OCI-LY1 (cell line): ENCODE data around the gene OR8S1.

Experiments
- H2AFZ ChIP-seq: fragments of 200-600 bp; sonication (generic), shearing (Covaris generic); 2 replicates; pipeline ENCODE4 v1.6.0; 2014; ENCODE audit warnings: antibody characterized with exemption, mild to moderate bottlenecking, low read length
- H3F3A ChIP-seq: fragments of 200-600 bp; sonication (generic), shearing (Covaris generic); 2 replicates; pipeline ENCODE4 v1.6.0; 2014; ENCODE audit warnings: mild to moderate bottlenecking, antibody characterized with exemption, low read length, moderate library complexity; ENCODE audit not compliant: insufficient read depth
- H3K27ac ChIP-seq: fragments of 200-600 bp; sonication (generic); 2 replicates; pipeline ENCODE4 v1.5.1; 2014; ENCODE audit warnings: low read length, mixed run types, mild to moderate bottlenecking, low read depth; ENCODE audit not compliant: poor library complexity, severe bottlenecking
- H3K27me3 ChIP-seq: fragments of 200-600 bp; sonication (generic); 2 replicates; pipeline ENCODE4 v1.6.0; 2014; ENCODE audit warnings: antibody characterized with exemption, mild to moderate bottlenecking, low read length, moderate library complexity; ENCODE audit not compliant: insufficient read depth
- H3K36me3 ChIP-seq: fragments of 200-600 bp; sonication (generic); 2 replicates; pipeline ENCODE4 v1.6.1; 2014; ENCODE audit warnings: mild to moderate bottlenecking, antibody characterized with exemption, low read length, moderate library complexity, mixed read lengths; ENCODE audit not compliant: insufficient read depth
- H3K4me1 ChIP-seq: fragments of 200-600 bp; sonication (generic); 2 replicates; pipeline ENCODE4 v1.5.1; 2014; ENCODE audit warnings: mild to moderate bottlenecking, low read length, moderate library complexity; ENCODE audit not compliant: insufficient read depth, severe bottlenecking
- H3K4me2 ChIP-seq: fragments of 200-600 bp; sonication (generic), shearing (Covaris generic); 2 replicates; pipeline ENCODE4 v1.6.1; 2014; ENCODE audit warnings: low read length
- H3K4me3 ChIP-seq: fragments of 200-600 bp; sonication (generic); 2 replicates; pipeline ENCODE4 v1.5.1; 2014; ENCODE audit warnings: low read length, low read depth, mild to moderate bottlenecking, mixed read lengths; ENCODE audit not compliant: poor library complexity, severe bottlenecking
- H3K79me2 ChIP-seq: fragments of 200-600 bp; shearing (Covaris generic); 2 replicates; pipeline ENCODE4 v1.6.1; 2016; ENCODE audit warnings: mixed run types, low read length, mixed read lengths; ENCODE audit not compliant: insufficient read depth
- H3K9ac ChIP-seq: fragments of 200-600 bp; sonication (generic), shearing (Covaris generic); 2 replicates; pipeline ENCODE4 v1.6.1; 2014; ENCODE audit warnings: mild to moderate bottlenecking, low read length, mixed read lengths
- H3K9me2 ChIP-seq: fragments of 200-600 bp; sonication (generic), shearing (Covaris generic); 2 replicates; pipeline ENCODE4 v1.6.1; 2014; ENCODE audit warnings: low read depth, mild to moderate bottlenecking, low read length, mixed read lengths
- H3K9me3 ChIP-seq: fragments of 200-600 bp; shearing (Covaris generic); 2 replicates; pipeline ENCODE4 v1.6.1; 2014; ENCODE audit warnings: low read length, mixed read lengths
- H4K20me1 ChIP-seq: fragments of 200-600 bp; sonication (generic), shearing (Covaris generic); 2 replicates; pipeline ENCODE4 v1.6.0; 2016; ENCODE audit warnings: mild to moderate bottlenecking, low read length; ENCODE audit not compliant: insufficient read depth
- CTCF ChIP-seq: fragments of 200-600 bp; sonication (generic), shearing (Covaris generic); IDR thresholded peaks from 2 replicates; pipeline ENCODE4 v1.5.1; 2017; ENCODE audit warnings: mild to moderate bottlenecking, antibody characterized with exemption, low read length, moderate library complexity, mixed read lengths
- EZH2 ChIP-seq: fragments of 200-600 bp; sonication (generic), shearing (Covaris generic); IDR thresholded peaks from 2 replicates; pipeline ENCODE4 v1.8.0; 2017; ENCODE audit warnings: borderline replicate concordance, mixed run types, mild to moderate bottlenecking, antibody characterized with exemption, low read length, moderate library complexity, mixed read lengths

The OR8S1 gene

DNA sequence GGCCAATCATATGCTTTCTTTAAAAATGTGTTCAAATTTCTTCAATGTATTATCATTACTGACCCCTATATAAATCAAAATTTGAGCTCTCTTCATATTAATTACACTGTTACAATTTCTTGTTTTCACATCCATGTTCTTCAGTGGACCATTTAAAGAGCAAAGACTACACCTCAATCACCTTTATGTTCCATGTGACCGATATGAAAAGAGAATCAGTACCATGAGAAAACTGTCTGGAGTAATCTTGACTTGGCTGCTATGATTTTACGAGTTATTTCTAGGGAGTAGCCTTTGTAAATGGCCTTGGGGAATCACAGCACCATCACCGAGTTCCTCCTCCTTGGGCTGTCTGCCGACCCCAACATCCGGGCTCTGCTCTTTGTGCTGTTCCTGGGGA lies at the start of gene OR8S1:
TSS of gene OR8S1 (plus strand) at position 301 of the 400 bp plus-strand sequence. CDS start at position 301, 0 bp downstream.
- Histone ChIP-seq H3K9me3 (no peaks in the 10 kb centered on the region), H3F3A (no peaks in the 10 kb centered on the region), H3K9me2 (no peaks in the 10 kb centered on the region), H4K20me1 (no peaks in the 10 kb centered on the region), H2AFZ (no peak within 1 kb of the TSS), H3K27me3 (no peaks in the 10 kb centered on the region; the same call in 1 of the 2 replicates), H3K4me1 (no peaks in the 10 kb centered on the region), H3K4me2 (no peak within 1 kb of the TSS), H3K4me3 (no peak within 1 kb of the TSS), H3K79me2 (no peaks in the 10 kb centered on the region), H3K9ac (no peak within 1 kb of the TSS), H3K36me3 (no peaks in the 10 kb centered on the region), H3K27ac (no peak within 1 kb of the TSS)
- TF ChIP-seq CTCF: no peak
- no peak for TF ChIP-seq EZH2

DNA sequence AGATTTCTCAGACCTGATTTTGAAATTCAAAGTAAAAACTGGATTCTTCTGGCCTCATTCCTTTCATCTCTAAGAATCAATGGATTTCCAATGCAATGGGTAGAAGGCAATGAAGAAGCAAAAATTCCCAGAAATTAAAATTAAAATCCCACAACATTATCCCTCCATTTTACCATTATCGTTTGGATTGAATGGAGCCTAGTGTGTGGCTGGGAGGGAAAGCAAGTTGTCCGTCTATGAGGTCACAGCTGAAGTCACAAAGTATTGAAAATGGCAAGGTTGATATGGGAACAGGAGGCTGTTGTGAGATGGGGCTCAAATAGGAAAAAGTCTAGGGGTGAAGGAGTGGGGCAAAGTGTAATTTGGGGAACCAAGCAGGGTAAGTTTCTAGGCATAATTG lies 43.2 kb upstream of the OR8S1 start, which contains the start of gene C12orf54:
TSS of gene C12orf54 (plus strand) at position 301 of the 400 bp plus-strand sequence. CDS start 799 bp downstream, outside the sequence.
- Histone ChIP-seq H3K27me3 (no peaks in the 10 kb centered on the region), H3K9me3 (no peaks in the 10 kb centered on the region), H2AFZ (no peak within 1 kb of the TSS), H3K9me2 (no peaks in the 10 kb centered on the region), H3K4me2 (no peak within 1 kb of the TSS), H3K79me2 (no peaks in the 10 kb centered on the region), H3K27ac (no peak within 1 kb of the TSS), H4K20me1 (no peaks in the 10 kb centered on the region), H3K9ac (no peak within 1 kb of the TSS), H3K4me1 (no peaks in the 10 kb centered on the region), H3F3A (no peaks in the 10 kb centered on the region), H3K4me3 (no peak within 1 kb of the TSS), H3K36me3 (no peaks in the 10 kb centered on the region)
- TF ChIP-seq CTCF (no peak), EZH2 (no peak)

DNA sequence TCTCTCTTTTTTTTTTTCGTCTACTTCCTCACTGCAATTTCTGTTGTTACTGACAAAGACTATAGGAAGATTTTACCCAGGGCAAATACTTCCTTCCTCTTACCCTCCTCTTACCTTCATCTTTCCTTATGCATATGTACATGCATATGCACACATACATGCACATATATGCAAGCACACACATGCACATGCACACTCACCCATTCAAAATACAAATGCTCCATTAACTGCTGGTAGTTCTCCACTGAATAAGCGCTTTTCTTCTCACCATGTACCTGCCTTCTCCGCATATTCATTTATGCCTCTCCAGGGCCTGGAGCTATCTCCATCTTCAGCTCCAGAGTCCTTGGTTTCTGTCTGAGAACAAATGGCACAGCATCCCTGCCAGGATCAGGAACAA lies 42.5 kb upstream of the OR8S1 start:
- no peak for TF ChIP-seq CTCF
- TF ChIP-seq EZH2: no peak
- H3K36me3 ChIP-seq: no peaks in the 10 kb centered on the region
- H3K9me3 ChIP-seq: no peaks in the 10 kb centered on the region
- no peak overlapping the region for H3K4me2 ChIP-seq
- no peaks in the 10 kb centered on the region for H3K4me1 ChIP-seq
- no peak overlapping the region for H3K27ac ChIP-seq
- no peaks in the 10 kb centered on the region for H3F3A ChIP-seq
- no peaks in the 10 kb centered on the region for H3K9me2 ChIP-seq
- H3K79me2 ChIP-seq: no peaks in the 10 kb centered on the region
- H3K27me3 ChIP-seq: no peaks in the 10 kb centered on the region
- H2AFZ ChIP-seq: no peak overlapping the region
- no peak overlapping the region for H3K9ac ChIP-seq
- H3K4me3 ChIP-seq: no peak overlapping the region
- H4K20me1 ChIP-seq: no peaks in the 10 kb centered on the region
